ENCODE data around the gene ADCY5. TPM values are rescaled to one million over a fixed set of nuclear protein-coding genes. Genes with fewer than 3 reads are reported as not detected.
A peak's percentile ranks its signal among the peaks of the same experiment; 100 is the strongest.

The ADCY5 gene
- total and polyA plus RNA-seq, 4 donors: 0.74 to 6.6 (median 2.9) TPM

GRCh38 chr3:123386477-123387040, 62.3 kb downstream of the ADCY5 start:
- WGBS: 71% methylated on average over 11 of the region's 11 CpGs
- no peaks in the 10 kb centered on the region for H3K27me3 ChIP-seq (ENCODE audit: control insufficient read depth in 4 of 4, insufficient read depth in 4 of 4, low read length in 3 of 4)

DNA sequence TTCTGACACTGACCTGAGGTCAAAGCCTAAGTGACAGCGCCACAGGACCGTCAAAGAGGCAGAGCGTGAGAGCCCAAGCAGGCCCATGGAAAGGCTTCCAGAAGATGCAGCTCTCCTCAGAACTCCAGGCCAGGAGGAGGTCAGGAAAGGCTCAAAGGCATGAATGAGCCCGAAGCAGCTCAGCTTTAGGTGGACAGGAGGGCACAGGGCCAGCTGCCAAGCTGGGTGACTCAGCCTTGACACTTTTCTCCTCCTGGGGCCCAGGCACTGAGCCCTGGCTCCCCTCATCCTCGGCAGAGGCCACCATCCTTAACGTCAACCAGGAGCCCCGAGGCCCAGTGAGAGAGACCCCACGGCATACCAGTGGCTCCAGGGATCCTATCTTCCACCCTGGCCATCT, 62.9 kb downstream of the ADCY5 start:
- H3K9me3 ChIP-seq (ENCODE audit: control insufficient read depth in 4 of 4, low read length in 3 of 4): no peaks in the 10 kb centered on the region

More at GRCh38 chr3:123386477-123387040, 62.3 kb downstream of the ADCY5 start:
- Histone ChIP-seq H3K4me1 (ENCODE audit: control insufficient read depth in 4 of 4, insufficient read depth in 4 of 4, low read length in 3 of 4) (peaks cover 0 to 5% (median 0%) of the 10 kb centered on the region in 4 donors), H3K4me3 (ENCODE audit: low read depth in 1 of 3, low read length in 3 of 3) (no peak overlapping the region), H3K9me3 (ENCODE audit: control insufficient read depth in 4 of 4, low read length in 3 of 4) (no peaks in the 10 kb centered on the region), H3K36me3 (ENCODE audit: control insufficient read depth in 4 of 4, insufficient read depth in 3 of 4, low read depth in 1 of 4, low read length in 3 of 4) (no peaks in the 10 kb centered on the region), H3K9ac (ENCODE audit: low read depth in 1 of 2, low read length in 2 of 2) (no peak overlapping the region), H3K27ac (ENCODE audit: low read depth in 1 of 2, low read length in 2 of 2) (peak overlapping the region; percentile 19 to 56)
- TF ChIP-seq RAD21 (IDR thresholded peaks at IDR 0.05): no peak
- TF ChIP-seq RXRA (IDR thresholded peaks at IDR 0.05): peak; percentile 9 to 36
- TF ChIP-seq, protein P1, sequence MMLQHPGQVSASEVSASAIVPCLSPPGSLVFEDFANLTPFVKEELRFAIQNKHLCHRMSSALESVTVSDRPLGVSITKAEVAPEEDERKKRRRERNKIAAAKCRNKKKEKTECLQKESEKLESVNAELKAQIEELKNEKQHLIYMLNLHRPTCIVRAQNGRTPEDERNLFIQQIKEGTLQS (IDR thresholded peaks at IDR 0.05): no peak
- TF ChIP-seq MAX (IDR thresholded peaks at IDR 0.05): no peak
- no peak for TF ChIP-seq TAF1 (conservative IDR thresholded peaks at IDR 0.05)
- TF ChIP-seq, protein P2, sequence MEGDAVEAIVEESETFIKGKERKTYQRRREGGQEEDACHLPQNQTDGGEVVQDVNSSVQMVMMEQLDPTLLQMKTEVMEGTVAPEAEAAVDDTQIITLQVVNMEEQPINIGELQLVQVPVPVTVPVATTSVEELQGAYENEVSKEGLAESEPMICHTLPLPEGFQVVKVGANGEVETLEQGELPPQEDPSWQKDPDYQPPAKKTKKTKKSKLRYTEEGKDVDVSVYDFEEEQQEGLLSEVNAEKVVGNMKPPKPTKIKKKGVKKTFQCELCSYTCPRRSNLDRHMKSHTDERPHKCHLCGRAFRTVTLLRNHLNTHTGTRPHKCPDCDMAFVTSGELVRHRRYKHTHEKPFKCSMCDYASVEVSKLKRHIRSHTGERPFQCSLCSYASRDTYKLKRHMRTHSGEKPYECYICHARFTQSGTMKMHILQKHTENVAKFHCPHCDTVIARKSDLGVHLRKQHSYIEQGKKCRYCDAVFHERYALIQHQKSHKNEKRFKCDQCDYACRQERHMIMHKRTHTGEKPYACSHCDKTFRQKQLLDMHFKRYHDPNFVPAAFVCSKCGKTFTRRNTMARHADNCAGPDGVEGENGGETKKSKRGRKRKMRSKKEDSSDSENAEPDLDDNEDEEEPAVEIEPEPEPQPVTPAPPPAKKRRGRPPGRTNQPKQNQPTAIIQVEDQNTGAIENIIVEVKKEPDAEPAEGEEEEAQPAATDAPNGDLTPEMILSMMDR (IDR thresholded peaks at IDR 0.05; ENCODE audit: low read depth, low read length, missing input control): no peak
- peak; percentile 52 for TF ChIP-seq NR2F2 (IDR thresholded peaks at IDR 0.05)
- no peak for TF ChIP-seq YY1 (IDR thresholded peaks at IDR 0.05)
- TF ChIP-seq SP1 (IDR thresholded peaks at IDR 0.05): no peak
- no peak for DNase-seq (ENCODE audit: low spot score)

DNA sequence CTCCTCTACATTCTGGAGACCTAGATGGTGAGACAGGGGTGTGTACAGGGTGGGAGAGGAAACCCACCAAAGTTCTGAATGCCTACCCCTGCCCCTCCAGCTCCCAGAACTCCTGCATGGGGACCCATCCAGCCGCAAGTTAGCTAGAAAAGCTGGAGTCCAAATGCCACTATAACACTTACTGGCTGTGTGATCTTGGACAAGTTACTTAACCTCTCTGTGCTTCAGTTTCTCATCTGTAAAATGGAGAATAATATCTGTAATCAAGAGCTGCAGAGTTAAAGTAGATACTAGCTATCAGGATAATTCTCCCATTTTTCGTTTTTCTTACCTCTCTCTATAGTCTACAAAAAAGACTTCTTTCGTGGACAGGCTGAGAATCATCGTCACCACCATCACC, 63.4 kb downstream of the ADCY5 start:
- Histone ChIP-seq H3K36me3 (ENCODE audit: control insufficient read depth in 4 of 4, insufficient read depth in 3 of 4, low read depth in 1 of 4, low read length in 3 of 4) (no peaks in the 10 kb centered on the region), H3K27ac (ENCODE audit: low read depth in 1 of 2, low read length in 2 of 2) (peak overlapping the region in 1 of 2 donors; percentile 56), H3K9me3 (ENCODE audit: control insufficient read depth in 4 of 4, low read length in 3 of 4) (no peaks in the 10 kb centered on the region), H3K4me1 (ENCODE audit: control insufficient read depth in 4 of 4, insufficient read depth in 4 of 4, low read length in 3 of 4) (peaks cover 0 to 5% (median 0%) of the 10 kb centered on the region in 4 donors), H3K27me3 (ENCODE audit: control insufficient read depth in 4 of 4, insufficient read depth in 4 of 4, low read length in 3 of 4) (no peaks in the 10 kb centered on the region), H3K9ac (ENCODE audit: low read depth in 1 of 2, low read length in 2 of 2) (no peak overlapping the region), H3K4me3 (ENCODE audit: low read depth in 1 of 3, low read length in 3 of 3) (no peak overlapping the region)
- 94% methylated on average over 4 of the region's 4 CpGs for WGBS
- no peak for DNase-seq (ENCODE audit: low spot score)
- TF ChIP-seq, protein P1 (IDR thresholded peaks at IDR 0.05): no peak
- TF ChIP-seq SP1 (IDR thresholded peaks at IDR 0.05) (no peak), RAD21 (IDR thresholded peaks at IDR 0.05) (no peak), GABPA (IDR thresholded peaks at IDR 0.05 in 1 of 2, conservative IDR thresholded peaks at IDR 0.05 in 1 of 2) (no peak), EGR1 (IDR thresholded peaks at IDR 0.05; ENCODE audit: low read depth in 2 of 2) (no peak), YY1 (IDR thresholded peaks at IDR 0.05) (no peak), REST (IDR thresholded peaks at IDR 0.05) (no peak), FOXA2 (IDR thresholded peaks at IDR 0.05) (no peak), FOXA1 (IDR thresholded peaks at IDR 0.05) (no peak)
- TF ChIP-seq, protein P3, sequence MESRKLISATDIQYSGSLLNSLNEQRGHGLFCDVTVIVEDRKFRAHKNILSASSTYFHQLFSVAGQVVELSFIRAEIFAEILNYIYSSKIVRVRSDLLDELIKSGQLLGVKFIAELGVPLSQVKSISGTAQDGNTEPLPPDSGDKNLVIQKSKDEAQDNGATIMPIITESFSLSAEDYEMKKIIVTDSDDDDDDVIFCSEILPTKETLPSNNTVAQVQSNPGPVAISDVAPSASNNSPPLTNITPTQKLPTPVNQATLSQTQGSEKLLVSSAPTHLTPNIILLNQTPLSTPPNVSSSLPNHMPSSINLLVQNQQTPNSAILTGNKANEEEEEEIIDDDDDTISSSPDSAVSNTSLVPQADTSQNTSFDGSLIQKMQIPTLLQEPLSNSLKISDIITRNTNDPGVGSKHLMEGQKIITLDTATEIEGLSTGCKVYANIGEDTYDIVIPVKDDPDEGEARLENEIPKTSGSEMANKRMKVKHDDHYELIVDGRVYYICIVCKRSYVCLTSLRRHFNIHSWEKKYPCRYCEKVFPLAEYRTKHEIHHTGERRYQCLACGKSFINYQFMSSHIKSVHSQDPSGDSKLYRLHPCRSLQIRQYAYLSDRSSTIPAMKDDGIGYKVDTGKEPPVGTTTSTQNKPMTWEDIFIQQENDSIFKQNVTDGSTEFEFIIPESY (IDR thresholded peaks at IDR 0.05): no peak

More for the DNA sequence above, 62.9 kb downstream of the ADCY5 start:
- Histone ChIP-seq H3K9ac (ENCODE audit: low read depth in 1 of 2, low read length in 2 of 2) (no peak overlapping the region), H3K27ac (ENCODE audit: low read depth in 1 of 2, low read length in 2 of 2) (peak overlapping the region; percentile 19 to 56), H3K4me1 (ENCODE audit: control insufficient read depth in 4 of 4, insufficient read depth in 4 of 4, low read length in 3 of 4) (peaks cover 0 to 5% (median 0%) of the 10 kb centered on the region in 4 donors), H3K36me3 (ENCODE audit: control insufficient read depth in 4 of 4, insufficient read depth in 3 of 4, low read depth in 1 of 4, low read length in 3 of 4) (no peaks in the 10 kb centered on the region), H3K27me3 (ENCODE audit: control insufficient read depth in 4 of 4, insufficient read depth in 4 of 4, low read length in 3 of 4) (no peaks in the 10 kb centered on the region), H3K4me3 (ENCODE audit: low read depth in 1 of 3, low read length in 3 of 3) (no peak overlapping the region)
- 67% methylated on average over 8 of the region's 8 CpGs for WGBS
- TF ChIP-seq RXRA (IDR thresholded peaks at IDR 0.05): no peak
- peak in 1 of 2 donors; percentile 12 for TF ChIP-seq JUND (IDR thresholded peaks at IDR 0.05)
- TF ChIP-seq MAX (IDR thresholded peaks at IDR 0.05): no peak
- no peak for TF ChIP-seq TAF1 (conservative IDR thresholded peaks at IDR 0.05)
- TF ChIP-seq HNF4G (IDR thresholded peaks at IDR 0.05): no peak
- DNase-seq (ENCODE audit: low spot score): no peak

All from liver (tissue), 9 donors.